ENCODE results near the gene PRRG1. TPM values are rescaled to one million over a fixed set of nuclear protein-coding genes. Genes with fewer than 3 reads are reported as not detected.

Gene PRRG1
- total RNA-seq, 1 experiment from 2014 or later: 8.6 TPM

DNA sequence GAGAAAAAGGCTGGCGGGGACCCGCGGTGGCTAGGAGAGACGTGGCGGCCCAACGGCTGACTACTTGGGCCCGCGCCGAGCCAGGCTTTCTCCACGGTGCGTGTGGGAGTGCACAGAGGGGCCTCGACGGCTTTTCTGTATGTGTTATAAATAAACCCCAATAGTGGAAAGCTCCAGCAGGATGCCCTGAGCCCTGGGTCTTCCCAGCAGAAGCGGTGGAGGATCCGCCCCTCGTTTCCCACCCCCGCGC lies 268 bp upstream of the PRRG1 start:
- no peaks in the 10 kb centered on the region for H3K4me1 ChIP-seq (ENCODE audit: control insufficient read depth, insufficient read depth, low read length)
- ChIA-PET POLR2A (no interaction called here), CTCF (interaction anchor here (0.8 kb wide), 1 partner anchor 1458 kb away, joined by 3 read pairs; no protein-coding TSS in a partner anchor)
- ATAC-seq (peak; percentile 68), DNase-seq (ENCODE audit: low read depth, low spot score) (no peak)
- no peaks in the 10 kb centered on the region for H3K27me3 ChIP-seq (ENCODE audit: control insufficient read depth, insufficient read depth, low read length)
- TF ChIP-seq SIN3A (IDR thresholded peaks at IDR 0.05; ENCODE audit: borderline replicate concordance, insufficient read depth, low read depth, low read length) (no peak), POLR2AphosphoS5 (IDR thresholded peaks at IDR 0.05; ENCODE audit: low read depth, low read length) (no peak), TCF7L2 (IDR thresholded peaks at IDR 0.05; ENCODE audit: low read depth, low read length) (no peak)
- TF ChIP-seq, protein P1, sequence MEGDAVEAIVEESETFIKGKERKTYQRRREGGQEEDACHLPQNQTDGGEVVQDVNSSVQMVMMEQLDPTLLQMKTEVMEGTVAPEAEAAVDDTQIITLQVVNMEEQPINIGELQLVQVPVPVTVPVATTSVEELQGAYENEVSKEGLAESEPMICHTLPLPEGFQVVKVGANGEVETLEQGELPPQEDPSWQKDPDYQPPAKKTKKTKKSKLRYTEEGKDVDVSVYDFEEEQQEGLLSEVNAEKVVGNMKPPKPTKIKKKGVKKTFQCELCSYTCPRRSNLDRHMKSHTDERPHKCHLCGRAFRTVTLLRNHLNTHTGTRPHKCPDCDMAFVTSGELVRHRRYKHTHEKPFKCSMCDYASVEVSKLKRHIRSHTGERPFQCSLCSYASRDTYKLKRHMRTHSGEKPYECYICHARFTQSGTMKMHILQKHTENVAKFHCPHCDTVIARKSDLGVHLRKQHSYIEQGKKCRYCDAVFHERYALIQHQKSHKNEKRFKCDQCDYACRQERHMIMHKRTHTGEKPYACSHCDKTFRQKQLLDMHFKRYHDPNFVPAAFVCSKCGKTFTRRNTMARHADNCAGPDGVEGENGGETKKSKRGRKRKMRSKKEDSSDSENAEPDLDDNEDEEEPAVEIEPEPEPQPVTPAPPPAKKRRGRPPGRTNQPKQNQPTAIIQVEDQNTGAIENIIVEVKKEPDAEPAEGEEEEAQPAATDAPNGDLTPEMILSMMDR (IDR thresholded peaks at IDR 0.05): no peak
- TF ChIP-seq, protein P2, sequence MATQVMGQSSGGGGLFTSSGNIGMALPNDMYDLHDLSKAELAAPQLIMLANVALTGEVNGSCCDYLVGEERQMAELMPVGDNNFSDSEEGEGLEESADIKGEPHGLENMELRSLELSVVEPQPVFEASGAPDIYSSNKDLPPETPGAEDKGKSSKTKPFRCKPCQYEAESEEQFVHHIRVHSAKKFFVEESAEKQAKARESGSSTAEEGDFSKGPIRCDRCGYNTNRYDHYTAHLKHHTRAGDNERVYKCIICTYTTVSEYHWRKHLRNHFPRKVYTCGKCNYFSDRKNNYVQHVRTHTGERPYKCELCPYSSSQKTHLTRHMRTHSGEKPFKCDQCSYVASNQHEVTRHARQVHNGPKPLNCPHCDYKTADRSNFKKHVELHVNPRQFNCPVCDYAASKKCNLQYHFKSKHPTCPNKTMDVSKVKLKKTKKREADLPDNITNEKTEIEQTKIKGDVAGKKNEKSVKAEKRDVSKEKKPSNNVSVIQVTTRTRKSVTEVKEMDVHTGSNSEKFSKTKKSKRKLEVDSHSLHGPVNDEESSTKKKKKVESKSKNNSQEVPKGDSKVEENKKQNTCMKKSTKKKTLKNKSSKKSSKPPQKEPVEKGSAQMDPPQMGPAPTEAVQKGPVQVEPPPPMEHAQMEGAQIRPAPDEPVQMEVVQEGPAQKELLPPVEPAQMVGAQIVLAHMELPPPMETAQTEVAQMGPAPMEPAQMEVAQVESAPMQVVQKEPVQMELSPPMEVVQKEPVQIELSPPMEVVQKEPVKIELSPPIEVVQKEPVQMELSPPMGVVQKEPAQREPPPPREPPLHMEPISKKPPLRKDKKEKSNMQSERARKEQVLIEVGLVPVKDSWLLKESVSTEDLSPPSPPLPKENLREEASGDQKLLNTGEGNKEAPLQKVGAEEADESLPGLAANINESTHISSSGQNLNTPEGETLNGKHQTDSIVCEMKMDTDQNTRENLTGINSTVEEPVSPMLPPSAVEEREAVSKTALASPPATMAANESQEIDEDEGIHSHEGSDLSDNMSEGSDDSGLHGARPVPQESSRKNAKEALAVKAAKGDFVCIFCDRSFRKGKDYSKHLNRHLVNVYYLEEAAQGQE (IDR thresholded peaks at IDR 0.05; ENCODE audit: insufficient read depth in 1 of 2, low read depth in 2 of 2, low read length in 1 of 2): no peak
- in situ Hi-C loops (cut with HindIII; ENCODE audit: low pct_unique_long_range_greater_than_20kb, low sequenced_read_pairs) (no loop called here), intact Hi-C loops (cut with micrococcal nuclease; ENCODE audit: unreplicated experiment) (no loop called here)
- no peaks in the 10 kb centered on the region for H3K9me3 ChIP-seq (ENCODE audit: control insufficient read depth, insufficient read depth, low read depth, low read length)
- no peaks in the 10 kb centered on the region for H3K36me3 ChIP-seq (ENCODE audit: control insufficient read depth, insufficient read depth, low read length)
- no TSS peak for BruUV-seq (replicated peaks)
- H3K4me3 ChIP-seq (ENCODE audit: low read depth in 2 of 2, low read length in 2 of 2): peak overlapping the region; percentile 63 to 65
- peak overlapping the region; percentile 44; the same call in 1 of the 2 replicates for H3K27ac ChIP-seq (ENCODE audit: low read length)

DNA sequence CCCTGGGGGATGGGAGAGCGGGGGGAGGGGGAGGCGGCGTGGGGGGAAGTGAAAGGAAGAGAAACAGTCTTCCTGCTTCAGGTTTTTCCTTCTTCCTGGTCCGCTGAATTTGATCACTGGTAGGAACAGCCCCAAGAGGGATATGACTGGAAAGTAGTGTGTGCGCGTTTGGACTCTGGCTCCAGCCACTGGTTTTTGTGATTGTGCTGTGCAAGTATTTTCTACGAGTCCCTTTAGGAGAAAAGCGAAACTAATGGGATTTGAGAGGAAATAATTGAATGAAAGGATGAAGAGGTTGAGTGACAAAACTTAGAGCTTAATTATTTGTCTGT lies 836 bp downstream of the PRRG1 start:
- no peak overlapping the region for H3K27ac ChIP-seq (ENCODE audit: low read length)
- H3K27me3 ChIP-seq (ENCODE audit: control insufficient read depth, insufficient read depth, low read length): no peaks in the 10 kb centered on the region
- ChIA-PET CTCF (no interaction called here), POLR2A (no interaction called here)
- TF ChIP-seq POLR2AphosphoS5 (IDR thresholded peaks at IDR 0.05; ENCODE audit: low read depth, low read length): no peak
- TF ChIP-seq SIN3A (IDR thresholded peaks at IDR 0.05; ENCODE audit: borderline replicate concordance, insufficient read depth, low read depth, low read length): no peak
- TF ChIP-seq TCF7L2 (IDR thresholded peaks at IDR 0.05; ENCODE audit: low read depth, low read length): no peak
- TF ChIP-seq, protein P2 (IDR thresholded peaks at IDR 0.05; ENCODE audit: insufficient read depth in 1 of 2, low read depth in 2 of 2, low read length in 1 of 2): no peak
- TF ChIP-seq, protein P1 (IDR thresholded peaks at IDR 0.05): no peak
- no TSS peak for BruUV-seq (replicated peaks)
- no peaks in the 10 kb centered on the region for H3K36me3 ChIP-seq (ENCODE audit: control insufficient read depth, insufficient read depth, low read length)
- DNase-seq (ENCODE audit: low read depth, low spot score): no peak
- H3K4me3 ChIP-seq (ENCODE audit: low read depth in 2 of 2, low read length in 2 of 2): peak overlapping the region; percentile 63 to 65
- intact Hi-C loops (cut with micrococcal nuclease; ENCODE audit: unreplicated experiment): no loop called here
- peak; percentile 53 for ATAC-seq
- no peaks in the 10 kb centered on the region for H3K9me3 ChIP-seq (ENCODE audit: control insufficient read depth, insufficient read depth, low read depth, low read length)
- in situ Hi-C loops (cut with HindIII; ENCODE audit: low pct_unique_long_range_greater_than_20kb, low sequenced_read_pairs): no loop called here
- H3K4me1 ChIP-seq (ENCODE audit: control insufficient read depth, insufficient read depth, low read length): no peaks in the 10 kb centered on the region
